WERI-Rb-1 (cell line): ENCODE measurements around the gene RTN4R.
A peak's percentile ranks its signal among the peaks of the same experiment; 100 is the strongest.

Experiments
- DNase-seq: peaks from one replicate; pipeline ENCODE4 v3.0.0-alpha.2; 2020
- H3K27ac ChIP-seq: fragments of 250-450 bp; sonication (Bioruptor Pico); 2 replicates; pipeline ENCODE4 v1.5.1; 2020; ENCODE audit warnings: mild to moderate bottlenecking, moderate library complexity
- H3K27me3 ChIP-seq: fragments of 250-450 bp; sonication (Bioruptor Pico); 2 replicates; pipeline ENCODE4 v1.5.1; 2021; ENCODE audit warnings: mild to moderate bottlenecking, low read depth, moderate library complexity; ENCODE audit not compliant: insufficient read depth, severe bottlenecking
- H3K36me3 ChIP-seq: fragments of 250-450 bp; sonication (Bioruptor Pico); 2 replicates; pipeline ENCODE4 v1.5.1; 2020; ENCODE audit warnings: mild to moderate bottlenecking, moderate library complexity
- H3K4me3 ChIP-seq: 2 replicates; pipeline ENCODE4 v1.5.1; 2011; ENCODE audit warnings: low read depth, mild to moderate bottlenecking, control low read depth, low read length
- H3K9me3 ChIP-seq: fragments of 250-450 bp; sonication (Bioruptor Pico); 2 replicates; pipeline ENCODE4 v1.5.1; 2021; ENCODE audit warnings: mild to moderate bottlenecking, moderate library complexity; ENCODE audit not compliant: severe bottlenecking
- CTCF ChIP-seq: IDR thresholded peaks from 2 replicates; pipeline ENCODE4 v1.5.1; 2011; ENCODE audit warnings: low read depth, mild to moderate bottlenecking, control low read depth, inconsistent platforms, low read length

RTN4R gene

GRCh38 chr22:20238901-20239675 lies 29.0 kb downstream of the RTN4R start:
- no peak for TF ChIP-seq CTCF
- Histone ChIP-seq H3K9me3 (no peaks in the 10 kb centered on the region), H3K27ac (peak overlapping the region; percentile 96), H3K27me3 (no peaks in the 10 kb centered on the region), H3K36me3 (peaks cover 25% of the 10 kb centered on the region), H3K4me3 (no peak overlapping the region; the same call in 1 of the 2 replicates)
- peak; percentile 71 for DNase-seq

GRCh38 chr22:20238536-20238900 lies 29.6 kb downstream of the RTN4R start:
- peak overlapping the region; percentile 96 for H3K27ac ChIP-seq
- H3K4me3 ChIP-seq: no peak overlapping the region; the same call in 1 of the 2 replicates
- no peaks in the 10 kb centered on the region for H3K9me3 ChIP-seq
- peak; percentile 97 for TF ChIP-seq CTCF
- peak; percentile 95 for DNase-seq
- H3K36me3 ChIP-seq: peaks cover 25% of the 10 kb centered on the region
- H3K27me3 ChIP-seq: no peaks in the 10 kb centered on the region

GRCh38 chr22:20237480-20238440 lies 30.4 kb downstream of the RTN4R start:
- DNase-seq: no peak
- H3K27me3 ChIP-seq: no peaks in the 10 kb centered on the region
- H3K36me3 ChIP-seq: peaks cover 23% of the 10 kb centered on the region
- H3K9me3 ChIP-seq: no peaks in the 10 kb centered on the region
- H3K27ac ChIP-seq: peak overlapping the region; percentile 96
- TF ChIP-seq CTCF: no peak
- no peak overlapping the region for H3K4me3 ChIP-seq

- Histone ChIP-seq H3K27ac (no peak overlapping the region), H3K27me3 (no peaks in the 10 kb centered on the region), H3K36me3 (peaks cover 7% of the 10 kb centered on the region), H3K4me3 (no peak overlapping the region), H3K9me3 (no peaks in the 10 kb centered on the region)
- no peak for TF ChIP-seq CTCF
- DNase-seq: no peak
These were observed 31.9 kb downstream of the RTN4R start for GRCh38 chr22:20236052-20236717.

- no peak overlapping the region for H3K4me3 ChIP-seq
- no peak for DNase-seq
- H3K36me3 ChIP-seq: peaks cover under 1% of the 10 kb centered on the region
- H3K9me3 ChIP-seq: no peaks in the 10 kb centered on the region
- no peak overlapping the region for H3K27ac ChIP-seq
- H3K27me3 ChIP-seq: no peaks in the 10 kb centered on the region
- no peak for TF ChIP-seq CTCF
These were observed 32.6 kb downstream of the RTN4R start for GRCh38 chr22:20235389-20235991.
